ENCODE results near the gene LIPH. TPM values are rescaled to one million over a fixed set of nuclear protein-coding genes. Genes with fewer than 3 reads are reported as not detected.

The LIPH gene
- total and polyA plus RNA-seq, 10 of the 15 experiments (the other 5 are each of a cell fraction or from before 2014, with no cell fraction given): 2.2 to 11.1 (median 5.4) TPM

- ChIA-PET RAD21 (ENCODE audit: unreplicated experiment) (no interaction called here), SMC1A (ENCODE audit: uncharacterized antibody, unreplicated experiment) (no interaction called here), CTCF (interaction anchor here (3.4 kb wide), 1 partner anchor 93 kb away, joined by 8 read pairs; no protein-coding TSS in a partner anchor), POLR2A (no interaction called here)
- DNase-seq (ENCODE audit: low read depth, low spot score) (no peak), ATAC-seq (no peak), FAIRE-seq (no peak)
- Histone ChIP-seq H3K27ac (ENCODE audit: control insufficient read depth, insufficient read depth) (no peak overlapping the region), H3K4me1 (ENCODE audit: control insufficient read depth, insufficient read depth, low read length) (no peaks in the 10 kb centered on the region), H4K20me1 (ENCODE audit: control insufficient read depth, insufficient read depth) (no peaks in the 10 kb centered on the region), H3K4me3 (no peak overlapping the region), H3K27me3 (replicated peaks in 1 of 2; ENCODE audit: control insufficient read depth in 2 of 2, insufficient read depth in 2 of 2, low read length in 1 of 2) (no peaks in the 10 kb centered on the region), H2AFZ (ENCODE audit: control insufficient read depth, low read depth, low read length) (no peak overlapping the region), H3K4me2 (ENCODE audit: control insufficient read depth, insufficient read depth) (no peak overlapping the region), H3K79me2 (ENCODE audit: control insufficient read depth, insufficient read depth, low read length) (no peaks in the 10 kb centered on the region), H3K9ac (ENCODE audit: control insufficient read depth, insufficient read depth, low read length) (no peak overlapping the region), H3K9me3 (replicated peaks; ENCODE audit: control insufficient read depth, insufficient read depth, low read length) (no peaks in the 10 kb centered on the region), H3K36me3 (ENCODE audit: control insufficient read depth in 2 of 2, insufficient read depth in 2 of 2, low read length in 1 of 2) (peaks cover 0 to 3% of the 10 kb centered on the region in 2 experiments; a peak in 2 of 4 replicates)
- no TSS peak for BruUV-seq (replicated peaks)
- intact Hi-C loops (cut with micrococcal nuclease; ENCODE audit: unreplicated experiment): no loop called here
- 97% methylated on average over 9 of the region's 9 CpGs for WGBS (ENCODE audit: insufficient coverage, insufficient replicate concordance, low lambda C conversion rate, missing lambda C conversion rate)
- in situ Hi-C loops (cut with MboI): no loop called here
- TF ChIP-seq POLR2AphosphoS2 (IDR thresholded peaks at IDR 0.05; ENCODE audit: low read depth, low read length): no peak
- TF ChIP-seq TARDBP (IDR thresholded peaks at IDR 0.05; ENCODE audit: borderline replicate concordance): no peak
- TF ChIP-seq ZBTB4 (CRISPR knock-in tag; IDR thresholded peaks at IDR 0.05): no peak
- no peak for TF ChIP-seq MYC (IDR thresholded peaks at IDR 0.05; ENCODE audit: insufficient read depth, insufficient read length, insufficient replicate concordance, low read length, severe bottlenecking)
- TF ChIP-seq MYB (IDR thresholded peaks at IDR 0.05; ENCODE audit: borderline replicate concordance, low read depth, low read length): no peak
- no peak for TF ChIP-seq YBX1 (IDR thresholded peaks at IDR 0.05)
- TF ChIP-seq RBBP5 (conservative IDR thresholded peaks at IDR 0.05): no peak
- no peak for TF ChIP-seq BHLHE40 (IDR thresholded peaks at IDR 0.05; ENCODE audit: borderline replicate concordance in 1 of 2, low read depth in 2 of 2, low read length in 1 of 2)
- TF ChIP-seq BCL3 (IDR thresholded peaks at IDR 0.05; ENCODE audit: borderline replicate concordance, insufficient read depth, low read depth, low read length, poor library complexity, severe bottlenecking): no peak
- TF ChIP-seq USF2 (IDR thresholded peaks at IDR 0.05; ENCODE audit: borderline replicate concordance, low read depth, low read length): no peak
- TF ChIP-seq SIX5 (IDR thresholded peaks at IDR 0.05; ENCODE audit: low read depth, low read length, severe bottlenecking): no peak
- no peak for TF ChIP-seq ESRRA (IDR thresholded peaks at IDR 0.05; ENCODE audit: low read length)
- no peak for TF ChIP-seq SREBF1 (IDR thresholded peaks at IDR 0.05; ENCODE audit: low read length)
- TF ChIP-seq BRCA1 (IDR thresholded peaks at IDR 0.05; ENCODE audit: low read depth, low read length): no peak
- no peak for TF ChIP-seq CREM (IDR thresholded peaks at IDR 0.05; ENCODE audit: low read depth)
- no peak for TF ChIP-seq E2F4 (IDR thresholded peaks at IDR 0.05; ENCODE audit: low read depth, low read length)
- no peak for TF ChIP-seq CEBPB (IDR thresholded peaks at IDR 0.05; ENCODE audit: borderline replicate concordance in 1 of 2, low read depth in 2 of 2, low read length in 2 of 2)
Observed at GRCh38 chr3:185465471-185465870, 86.9 kb downstream of the LIPH start.

Data from GM12878 (cell line).